NCI-H82 (cell line): Measurements from ENCODE around the gene ENHO.

Source experiments
- DNase-seq: peaks from one replicate; lab custom pipeline; 2025; lab: John Stamatoyannopoulos, UW

ENHO gene

DNA sequence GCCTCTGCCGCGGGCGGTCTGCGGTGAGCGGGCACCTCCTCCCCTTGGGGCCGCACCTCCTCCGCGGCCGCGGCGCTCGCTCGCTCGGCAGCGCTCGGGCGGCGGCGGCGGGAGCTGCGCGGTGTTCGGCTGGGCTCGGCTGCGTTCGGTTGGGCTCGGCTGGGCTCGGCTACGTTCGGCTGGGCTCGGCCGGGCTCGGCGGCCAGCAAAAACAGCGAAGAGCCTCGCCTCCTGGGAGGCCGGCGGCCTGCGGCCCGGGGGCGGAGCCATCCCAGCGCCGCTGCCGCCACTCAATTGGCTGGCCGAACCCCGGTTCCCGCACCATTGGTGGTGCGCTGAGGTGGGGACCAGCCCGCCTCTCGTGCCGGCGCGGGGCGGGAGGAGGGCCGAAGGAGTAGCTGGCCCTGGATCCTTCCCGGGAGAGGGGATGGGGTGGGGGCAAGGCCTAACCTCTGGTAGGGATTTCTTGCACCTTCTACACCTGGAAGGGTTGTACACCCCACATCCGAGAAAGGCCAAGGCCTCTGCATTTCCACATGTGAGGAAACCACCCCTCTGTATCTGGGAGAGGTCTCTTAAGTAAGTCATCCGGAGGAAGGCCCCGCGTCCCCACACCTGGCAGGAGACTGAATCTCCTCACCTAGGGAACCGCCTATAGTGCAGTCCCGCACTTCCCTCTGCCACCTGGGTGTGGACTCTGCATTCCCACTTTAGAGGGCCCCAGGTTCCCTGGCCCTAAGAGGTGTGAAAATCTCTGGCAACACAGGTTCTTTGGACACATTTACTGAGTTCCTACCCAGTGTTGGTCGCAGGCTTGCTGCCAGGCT is at the start of gene ENHO:
TSS of gene ENHO (minus strand) at position 20 of the 827 bp plus-strand sequence. CDS start 1,295 bp downstream, outside the sequence.
- DNase-seq = peak; percentile 92

DNA sequence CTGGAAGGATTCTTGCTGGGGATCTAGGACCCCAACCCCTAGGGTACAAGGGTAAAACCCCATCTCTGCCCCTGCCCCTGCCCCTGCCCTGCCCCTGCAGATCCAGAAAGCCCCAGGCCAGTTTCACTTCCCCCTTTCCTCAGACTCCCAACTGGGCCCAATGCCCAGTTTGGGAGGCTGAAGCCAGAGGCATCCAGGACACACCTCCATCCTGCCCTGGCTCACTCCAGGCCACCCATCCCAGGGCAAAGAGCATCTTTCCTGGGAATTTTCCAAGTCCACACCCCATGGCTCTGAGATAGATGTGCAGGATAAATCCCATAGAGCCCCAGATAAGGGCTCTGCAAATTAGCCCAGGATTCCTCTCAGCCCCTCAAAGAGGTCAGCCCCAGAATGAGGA is 49.3 kb upstream of the ENHO start:
- DNase-seq = no peak

DNA sequence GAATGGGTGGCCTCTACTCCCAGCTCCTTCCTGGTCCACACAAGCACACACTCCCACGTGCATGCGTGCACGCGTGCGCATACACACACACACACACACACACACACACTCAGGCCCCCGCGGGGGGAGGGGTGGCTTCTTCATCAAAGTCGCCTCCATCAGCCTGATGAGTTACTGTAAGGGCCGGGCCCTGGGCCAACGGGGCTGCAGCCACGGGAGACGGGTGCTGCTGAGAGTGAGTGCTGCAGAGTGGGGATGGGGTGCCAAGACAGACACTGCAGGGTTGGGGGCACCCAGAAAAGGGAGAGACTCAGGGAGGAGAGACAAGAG is 48.7 kb upstream of the ENHO start:
- DNase-seq = peak; percentile 36

DNA sequence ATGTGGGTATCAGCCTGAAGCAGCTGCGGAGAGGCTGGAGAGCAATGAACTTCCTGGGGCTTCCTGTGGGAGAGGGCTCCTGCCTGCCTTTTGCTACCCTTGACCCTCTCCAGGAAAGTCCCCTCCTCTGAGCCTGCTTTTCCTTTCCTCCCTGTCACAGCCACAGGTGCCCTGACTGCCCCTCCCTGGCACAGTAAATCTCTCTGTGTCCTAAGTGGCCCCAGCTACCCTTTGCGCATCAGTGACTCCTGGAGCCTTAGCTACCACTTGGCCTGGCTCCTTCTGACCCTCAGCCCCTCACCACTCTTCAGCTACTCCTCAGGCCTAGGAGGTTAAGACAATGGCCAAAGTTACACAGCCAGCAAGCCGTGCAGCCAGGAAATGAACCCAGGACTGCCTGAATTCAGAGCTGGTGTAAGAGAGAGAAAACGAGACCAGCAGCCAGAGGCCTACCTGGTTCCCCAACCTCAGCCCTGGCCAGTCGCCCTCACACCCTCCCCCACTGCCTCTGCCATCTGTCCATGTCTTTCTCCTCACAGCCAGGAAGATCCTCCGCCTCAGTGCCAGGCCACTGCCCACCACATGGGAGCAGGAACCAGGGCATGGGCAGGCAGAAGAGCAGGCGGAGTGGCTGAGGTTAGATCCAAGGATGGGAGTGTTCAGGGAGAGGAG is 48.2 kb upstream of the ENHO start:
- peak; percentile 39 for DNase-seq

DNA sequence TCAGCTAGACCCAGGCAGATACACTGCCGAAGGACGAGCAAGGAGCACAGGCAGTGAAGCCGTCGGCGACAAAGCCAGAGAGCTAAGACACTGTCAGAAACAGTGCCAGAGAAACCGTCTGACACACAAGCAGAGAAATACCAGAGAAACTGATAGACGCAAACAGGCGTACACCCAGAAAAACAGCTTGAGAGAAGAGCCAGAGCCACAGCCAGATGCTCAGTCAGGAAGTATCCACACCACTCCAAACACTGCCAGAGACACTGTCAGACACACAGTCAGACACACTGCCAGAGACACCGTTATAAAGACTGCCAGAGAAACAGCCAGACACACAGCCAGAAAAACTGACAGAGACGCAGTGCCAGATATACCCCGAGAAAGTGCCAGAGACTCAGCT is 47.6 kb upstream of the ENHO start:
- DNase-seq = no peak

DNA sequence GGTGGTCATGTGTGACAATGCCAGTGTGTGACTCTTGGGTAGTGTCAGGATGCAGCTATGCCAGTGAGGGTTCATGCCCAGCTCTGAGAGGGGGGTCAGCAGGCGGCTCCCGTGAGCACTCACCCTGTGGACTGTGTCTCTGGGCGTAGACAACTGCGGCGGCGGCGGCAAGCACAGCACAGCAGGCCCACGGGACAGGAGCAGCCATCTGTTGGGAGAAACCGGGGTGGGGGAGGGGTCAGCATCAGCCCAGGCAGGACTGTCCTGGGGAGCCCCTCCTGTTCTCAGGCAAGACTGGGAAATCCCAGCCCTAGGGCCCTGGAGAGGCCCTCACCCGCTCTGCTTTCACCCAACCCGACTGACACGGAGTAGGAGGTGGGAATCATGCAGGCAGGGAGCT is 46.0 kb upstream of the ENHO start:
- DNase-seq = peak; percentile 85

DNA sequence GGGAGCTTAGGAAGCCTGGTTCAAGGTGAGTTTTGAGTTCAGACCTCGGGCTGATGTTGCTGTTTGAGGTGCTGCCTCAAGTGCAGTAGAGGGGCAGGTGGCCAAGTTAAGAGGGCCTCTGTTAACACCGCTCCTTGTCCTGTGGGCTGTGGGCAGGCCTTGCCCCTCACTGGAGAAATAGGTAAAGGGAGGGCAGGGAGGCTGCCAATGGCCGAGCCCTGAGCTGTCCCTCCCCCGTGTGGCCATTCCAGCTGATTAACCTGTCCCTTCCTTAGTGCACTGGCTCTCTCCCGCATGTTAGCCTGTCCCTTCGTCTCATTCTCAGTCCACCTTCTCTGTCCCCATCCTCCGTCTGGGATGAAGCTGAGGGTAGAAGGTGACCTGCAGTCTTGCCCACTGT is 45.3 kb upstream of the ENHO start:
- DNase-seq = no peak

DNA sequence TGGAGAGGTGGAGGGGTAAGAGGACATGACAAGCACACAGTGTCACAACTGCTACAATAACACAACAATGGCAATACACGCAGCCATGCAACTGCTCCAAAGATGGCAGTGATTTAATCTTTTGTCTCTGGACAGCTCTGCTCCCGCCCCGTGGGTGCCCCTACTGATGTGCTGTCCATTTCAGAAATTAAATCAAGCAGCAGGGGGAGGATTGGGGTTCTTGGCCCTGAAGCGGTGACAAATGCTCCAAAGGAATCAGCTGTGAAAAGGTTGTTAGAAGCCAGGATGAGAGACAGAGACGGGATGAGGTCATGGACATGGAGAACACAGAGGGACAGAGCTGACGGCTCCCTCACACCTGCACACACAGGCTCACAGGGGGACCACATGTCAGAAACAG is 44.2 kb upstream of the ENHO start:
- DNase-seq = no peak

DNA sequence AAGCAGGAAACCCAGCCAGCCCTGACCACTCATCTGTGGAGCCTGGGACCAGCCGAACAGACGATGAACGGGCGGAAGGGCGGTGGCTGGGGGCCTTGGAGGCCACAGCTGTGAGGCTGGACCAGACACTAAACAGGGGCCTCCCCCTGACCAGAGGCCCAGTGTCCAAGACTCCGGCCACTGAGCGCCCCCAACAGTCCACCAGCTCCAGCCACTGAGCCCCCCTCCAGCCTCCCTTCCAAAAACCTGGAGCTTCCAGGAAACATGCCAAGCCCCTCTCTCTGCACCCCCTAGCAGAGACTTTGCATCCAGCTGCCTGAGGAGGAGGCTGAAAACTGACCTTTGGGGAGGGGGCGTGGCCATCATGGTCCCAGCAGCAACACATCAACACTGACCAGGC is 43.5 kb upstream of the ENHO start:
- no peak for DNase-seq

DNA sequence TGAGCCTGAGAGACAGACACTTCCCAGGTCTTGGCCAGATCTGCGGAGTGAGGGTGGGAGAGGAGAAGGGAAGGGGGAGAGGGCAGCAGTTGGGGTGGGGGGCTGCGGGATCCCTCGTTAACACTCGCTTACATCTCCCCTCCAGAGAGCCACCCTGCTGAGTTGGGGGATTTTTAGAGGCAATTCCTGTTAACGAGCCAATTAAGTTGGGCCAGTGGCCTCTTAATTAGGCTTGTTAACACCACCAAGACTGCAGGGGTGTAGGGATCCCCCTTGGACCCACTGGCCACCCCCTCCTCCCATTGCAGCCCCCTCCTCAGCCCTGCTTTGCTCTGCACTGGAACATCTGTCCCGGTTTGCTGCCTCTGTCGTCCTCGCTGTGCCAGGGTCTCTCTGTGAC is 43.1 kb upstream of the ENHO start:
- no peak for DNase-seq

DNA sequence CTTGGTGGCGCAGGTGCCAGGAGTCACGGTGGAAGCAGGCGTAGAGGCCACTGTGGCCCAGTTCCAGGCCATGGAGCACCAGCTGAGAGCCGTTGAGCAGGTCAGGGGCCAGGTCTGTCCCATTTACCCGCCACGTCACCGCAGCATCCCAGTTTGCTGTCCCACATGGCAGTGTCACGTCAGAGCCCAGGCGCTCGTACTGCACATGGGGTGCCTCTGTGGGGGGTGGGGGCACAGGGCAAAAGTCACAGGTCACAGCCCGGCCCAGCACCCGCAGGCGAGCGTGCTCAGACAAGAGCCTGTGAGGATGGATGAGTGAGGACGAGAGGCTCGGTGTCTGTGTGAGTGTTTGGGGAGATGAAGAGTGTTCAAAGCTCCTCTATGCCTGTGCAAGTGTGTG is 41.8 kb upstream of the ENHO start:
- no peak for DNase-seq

DNA sequence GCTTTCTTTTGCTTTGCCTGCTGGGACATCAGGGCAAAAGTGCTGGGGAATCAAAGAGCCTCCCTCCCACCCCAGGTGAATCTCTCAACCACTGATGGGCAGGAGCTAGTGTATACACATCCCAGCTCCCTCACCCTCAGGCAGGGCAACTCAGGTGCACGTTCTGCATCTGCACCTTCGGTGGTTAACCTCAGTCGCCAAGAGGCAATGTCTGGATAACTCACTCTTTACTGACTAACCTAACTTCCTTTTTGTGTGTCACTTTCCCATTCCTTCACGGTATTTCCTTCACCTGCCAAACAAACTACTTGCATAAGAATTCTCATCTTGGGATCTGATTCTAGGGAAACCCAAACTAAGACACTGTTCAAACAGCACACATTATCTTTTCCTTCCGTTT is 40.5 kb upstream of the ENHO start:
- no peak for DNase-seq

DNA sequence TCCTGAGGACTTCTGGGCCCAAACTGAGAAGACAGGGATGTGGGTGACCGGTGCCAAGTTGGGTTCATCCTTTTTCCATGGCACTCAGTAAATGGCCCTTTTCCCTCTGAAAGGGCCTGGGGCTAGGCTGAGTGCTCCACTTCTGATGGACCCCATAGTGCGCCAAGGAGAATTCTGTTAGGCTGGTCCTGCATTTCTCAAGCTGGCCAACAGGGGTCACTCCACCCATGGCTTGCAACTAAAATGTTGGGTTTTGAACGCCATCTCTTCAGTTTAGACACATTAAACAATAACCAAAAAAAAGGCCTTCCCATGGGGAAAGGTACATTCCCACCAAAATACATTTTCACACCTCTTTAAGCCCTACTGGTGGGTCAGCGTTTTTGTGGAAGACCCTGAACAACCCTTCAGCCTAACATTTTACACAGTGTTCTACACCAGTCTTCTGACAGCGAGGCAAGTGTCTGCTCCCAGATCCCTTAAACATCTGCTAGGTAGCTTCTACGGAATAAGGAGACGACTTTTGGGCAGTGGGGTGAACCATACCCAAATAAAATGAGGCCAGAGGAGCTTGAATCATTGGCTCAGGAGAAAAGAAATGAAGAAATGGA is 39.5 kb upstream of the ENHO start:
- DNase-seq = peak; percentile 32

DNA sequence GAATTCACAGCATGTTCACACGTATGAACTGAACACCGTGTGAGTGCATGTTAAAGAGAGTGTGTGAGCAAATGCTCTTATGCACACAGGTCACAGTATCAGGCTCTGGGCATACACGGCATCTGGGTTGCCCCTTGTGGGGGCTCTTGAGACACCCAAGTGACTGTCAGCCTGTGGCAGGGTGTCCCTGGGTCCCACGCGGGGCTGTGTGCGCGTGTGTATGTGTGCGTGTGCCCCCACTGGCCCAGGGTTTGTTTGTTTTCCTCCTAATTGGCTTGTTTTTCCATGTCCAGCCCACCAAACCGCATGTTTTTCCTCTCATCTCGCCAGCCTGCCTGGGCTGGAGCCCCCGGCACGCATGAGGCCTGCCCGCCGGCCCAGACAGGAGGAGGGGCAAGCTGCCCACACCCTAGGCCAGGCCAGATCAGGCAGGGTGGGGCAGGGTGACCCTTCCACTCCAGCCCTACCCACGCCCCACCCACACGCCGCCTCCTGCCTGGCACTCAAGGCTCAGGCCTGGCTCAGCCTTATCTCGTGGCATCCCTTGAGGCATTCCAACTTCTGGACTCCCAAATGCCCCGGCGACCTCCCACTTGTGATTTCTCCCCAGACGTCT is 37.9 kb upstream of the ENHO start:
- no peak for DNase-seq

DNA sequence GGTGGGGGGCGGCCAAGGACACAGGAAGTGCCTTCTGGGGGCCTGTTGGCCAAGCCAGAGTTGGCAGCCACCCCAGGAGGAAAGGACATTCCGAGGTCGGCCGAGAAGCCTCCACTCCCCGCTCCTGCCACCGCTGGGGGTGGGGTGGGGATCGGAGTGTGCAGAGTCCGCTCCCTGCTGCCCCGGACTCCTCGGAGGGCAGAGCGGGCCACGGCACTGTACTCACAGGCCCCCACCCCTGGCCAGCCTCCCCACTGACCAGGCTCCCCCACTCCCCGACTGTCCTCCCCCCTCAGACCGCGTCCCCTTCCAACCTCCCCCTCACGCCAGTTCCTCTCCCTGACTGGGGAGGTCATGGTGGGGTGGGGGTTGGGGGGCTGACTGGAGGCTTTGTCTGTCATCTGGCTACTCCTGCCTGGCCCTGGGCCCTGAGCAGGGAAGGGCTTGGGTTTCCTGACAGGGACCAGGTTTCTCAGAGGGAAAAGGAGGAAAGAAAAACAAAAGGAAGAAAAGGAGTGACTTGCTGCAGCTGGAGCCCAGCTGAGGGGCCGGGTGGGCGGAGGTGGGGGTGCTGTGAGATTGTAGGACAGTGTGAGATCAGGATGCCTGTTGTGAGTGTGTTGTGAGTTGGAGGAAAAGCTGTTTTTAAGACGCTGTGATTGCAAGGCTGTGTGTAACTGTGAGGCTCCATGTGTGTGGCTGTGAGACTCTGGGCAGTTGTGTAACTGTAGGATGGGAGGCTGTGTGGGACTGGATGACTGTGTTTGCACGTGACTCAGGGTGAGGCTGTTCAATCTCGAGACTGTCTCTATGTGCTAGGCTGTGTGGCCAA is 37.0 kb upstream of the ENHO start:
- no peak for DNase-seq

DNA sequence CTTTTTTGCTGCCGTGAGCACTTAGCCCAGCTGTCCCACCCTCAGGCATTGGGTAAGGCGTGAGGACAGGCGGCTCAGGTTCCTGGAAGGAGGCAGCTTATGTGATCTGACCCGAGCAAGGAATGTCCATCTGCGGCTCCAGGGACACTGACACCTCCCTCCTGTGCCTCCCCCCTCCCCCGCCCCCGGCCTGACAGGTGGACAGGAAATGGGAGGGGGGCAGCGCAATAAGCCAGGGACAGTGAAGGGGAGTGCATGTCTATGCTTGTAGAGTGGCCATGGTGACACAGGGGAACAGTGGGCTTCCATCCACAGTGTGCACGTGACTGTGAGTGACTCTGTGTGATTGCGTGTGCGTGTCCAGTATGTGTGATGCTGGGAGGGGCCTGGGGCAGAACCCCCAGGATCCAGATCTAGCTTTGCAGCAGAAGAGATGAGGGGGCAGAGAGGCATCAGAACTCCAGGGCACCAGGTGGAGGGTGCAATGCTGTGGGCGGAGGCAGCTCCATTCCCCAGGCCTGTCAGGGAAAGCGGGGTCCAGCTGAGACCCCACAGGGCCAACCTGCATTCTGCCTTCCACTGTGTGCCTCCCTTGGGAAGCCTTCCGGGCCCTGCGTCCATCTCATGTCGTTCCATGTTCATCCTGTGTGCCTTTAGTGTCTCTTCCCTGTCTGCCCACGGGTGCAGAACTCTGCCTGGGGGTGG is 36.3 kb upstream of the ENHO start:
- peak; percentile 33 for DNase-seq

DNA sequence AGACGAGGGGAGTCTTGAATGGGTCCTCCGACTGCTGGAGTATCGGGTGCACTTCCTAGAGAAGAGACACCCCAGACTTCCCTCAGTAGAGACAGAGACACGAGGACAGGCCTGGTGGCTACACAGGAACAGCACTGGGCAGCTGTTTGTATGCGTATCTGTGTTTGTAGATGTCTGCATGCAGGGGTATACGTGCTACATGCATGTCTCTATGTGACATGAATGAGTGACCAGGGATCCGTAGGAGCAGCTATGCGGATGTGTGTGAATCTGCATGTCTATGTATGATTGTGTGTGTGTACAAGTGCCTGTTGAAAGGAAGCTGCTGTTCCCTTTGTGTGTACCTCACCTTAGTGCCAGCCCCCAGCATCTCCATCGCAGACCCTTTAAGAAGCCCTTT is 35.6 kb upstream of the ENHO start:
- DNase-seq = no peak

DNA sequence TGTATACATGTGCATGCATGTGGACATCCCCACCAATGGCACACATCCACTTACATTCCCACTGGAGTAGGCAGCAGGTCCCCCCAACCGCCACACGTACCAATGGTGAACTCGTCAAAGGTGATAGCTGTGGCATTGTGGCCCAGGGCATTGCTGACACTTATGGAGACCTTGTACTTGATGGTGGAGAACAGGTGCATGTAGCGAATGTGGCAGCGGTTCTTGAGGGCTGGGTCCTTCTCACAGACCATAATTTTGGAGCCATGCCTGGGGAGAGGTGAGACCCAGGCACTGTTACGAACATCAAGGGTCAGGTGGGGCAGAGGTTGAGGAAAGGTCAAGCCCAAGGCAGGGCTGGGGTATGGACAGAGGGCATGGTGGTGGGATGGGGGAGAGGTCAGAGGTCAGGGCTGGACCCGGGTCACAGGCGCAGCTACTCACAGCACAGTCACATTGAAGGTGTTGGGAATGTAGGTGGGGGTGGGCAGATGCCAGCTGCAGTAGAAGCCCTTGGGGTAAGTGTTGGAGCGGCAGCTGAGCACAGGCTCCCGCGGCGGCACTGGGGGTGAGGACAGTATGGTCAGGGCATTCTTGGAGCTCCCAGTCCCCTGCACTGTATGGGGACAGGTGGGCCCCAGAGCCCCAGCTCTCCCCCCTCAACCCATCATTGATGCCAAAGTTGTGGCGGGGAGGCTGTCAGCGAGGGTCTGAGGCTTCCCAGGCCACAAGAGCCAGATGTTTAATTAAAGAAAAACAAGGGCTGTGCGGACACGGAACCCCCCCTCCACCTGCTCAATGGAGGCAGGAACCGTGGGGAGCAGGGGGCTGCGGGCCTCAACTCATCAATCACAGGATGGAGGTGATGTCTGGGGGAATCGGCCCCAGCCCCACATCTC is 34.9 kb upstream of the ENHO start:
- no peak for DNase-seq

DNA sequence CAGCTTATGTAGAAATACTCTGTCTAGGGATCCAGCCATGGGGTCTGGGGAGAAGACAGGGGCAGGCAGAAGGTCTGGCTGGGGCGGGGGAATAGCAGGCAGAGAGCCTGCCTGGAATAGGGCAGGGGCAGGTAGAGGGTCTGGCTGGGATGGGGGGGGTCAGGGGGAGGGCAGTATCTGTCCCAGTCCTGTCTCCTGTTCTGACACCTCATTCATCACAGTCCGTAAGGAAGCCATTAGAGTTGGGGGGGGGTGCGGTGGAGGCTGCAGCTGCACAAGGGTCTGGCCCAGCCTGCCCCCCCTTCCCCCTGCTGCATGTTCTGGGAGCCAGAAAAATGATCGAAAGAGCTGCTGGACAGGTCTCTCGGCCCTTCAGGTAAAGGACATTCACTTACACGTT is 34.2 kb upstream of the ENHO start:
- DNase-seq = no peak

DNA sequence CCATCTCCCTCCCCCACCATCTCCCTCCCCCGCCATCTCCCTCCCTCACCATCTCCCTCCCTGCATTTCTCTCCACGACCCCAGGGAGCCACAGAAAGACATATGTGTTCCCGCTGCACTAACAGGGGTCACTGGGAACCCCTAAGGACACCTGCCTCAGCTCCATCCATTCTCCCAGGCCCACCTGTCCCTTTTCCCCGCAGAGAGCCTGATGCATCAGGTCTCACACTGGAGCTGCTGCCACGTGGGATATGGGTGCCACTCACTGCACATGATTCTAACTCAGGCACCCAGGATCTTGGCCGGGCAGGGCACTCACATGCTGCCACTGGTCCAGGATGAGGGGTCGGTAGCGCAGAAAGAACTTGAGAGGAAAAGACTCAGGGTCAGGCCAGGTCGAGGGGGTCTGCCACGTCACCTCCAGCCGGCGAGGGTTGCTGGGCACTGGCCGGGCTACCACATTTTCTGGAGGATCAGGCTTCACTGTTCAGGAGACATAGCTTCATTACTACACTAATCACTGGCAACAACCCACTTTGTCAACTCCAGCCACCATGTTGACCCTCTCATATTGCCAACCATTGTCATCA is 33.2 kb upstream of the ENHO start:
- DNase-seq = no peak
